SJSA1 (cell line): ENCODE measurements around the gene CNPY1. TPM values are rescaled to one million over a fixed set of nuclear protein-coding genes. Genes with fewer than 3 reads are reported as not detected.
"Not testable (repeated sequence)": the region's sequence is repeated elsewhere in the genome, so short reads cannot be mapped to it uniquely, and the experiment has no call there.

ENCODE experiments used
- DNase-seq, 2 experiments: peaks; one replicate each; pipeline ENCODE4 v3.0.0-alpha.2; 2015 to 2020; ENCODE audit warnings: low spot score in 2 of 2, low read depth in 1 of 2
- H3K27ac ChIP-seq: fragments of 250-450 bp; sonication (Bioruptor Pico); 2 replicates; pipeline ENCODE4 v1.5.1; 2020; ENCODE audit warnings: mild to moderate bottlenecking, moderate library complexity
- H3K27me3 ChIP-seq: fragments of 250-450 bp; sonication (Bioruptor Pico); replicated peaks from 2 replicates; pipeline ENCODE4 v1.5.1; 2020; ENCODE audit warnings: mild to moderate bottlenecking, moderate library complexity
- H3K36me3 ChIP-seq: fragments of 250-450 bp; sonication (Bioruptor Pico); 2 replicates; pipeline ENCODE4 v1.5.1; 2020; ENCODE audit warnings: mild to moderate bottlenecking
- H3K4me1 ChIP-seq: fragments of 250-450 bp; sonication (Bioruptor Pico); replicated peaks from 2 replicates; pipeline ENCODE4 v1.6.1; 2021; ENCODE audit warnings: mild to moderate bottlenecking
- H3K4me3 ChIP-seq: fragments of 250-450 bp; sonication (Bioruptor Pico); 2 replicates; pipeline ENCODE4 v1.5.1; 2020; ENCODE audit warnings: mild to moderate bottlenecking
- H3K9me3 ChIP-seq: fragments of 250-450 bp; sonication (Bioruptor Pico); replicated peaks from 2 replicates; pipeline ENCODE4 v1.5.1; 2020; ENCODE audit warnings: mild to moderate bottlenecking
- total RNA-seq: library from RNA; depleted of rRNA; stranded (reverse); fragments of >200 nt; shearing (Covaris generic); gene quantifications from 2 replicates; pipeline ENCODE4 v1.2.3, GENCODE V29; 2014

CNPY1 gene
- total RNA-seq, 1 experiment from 2014 or later: not detected

DNA sequence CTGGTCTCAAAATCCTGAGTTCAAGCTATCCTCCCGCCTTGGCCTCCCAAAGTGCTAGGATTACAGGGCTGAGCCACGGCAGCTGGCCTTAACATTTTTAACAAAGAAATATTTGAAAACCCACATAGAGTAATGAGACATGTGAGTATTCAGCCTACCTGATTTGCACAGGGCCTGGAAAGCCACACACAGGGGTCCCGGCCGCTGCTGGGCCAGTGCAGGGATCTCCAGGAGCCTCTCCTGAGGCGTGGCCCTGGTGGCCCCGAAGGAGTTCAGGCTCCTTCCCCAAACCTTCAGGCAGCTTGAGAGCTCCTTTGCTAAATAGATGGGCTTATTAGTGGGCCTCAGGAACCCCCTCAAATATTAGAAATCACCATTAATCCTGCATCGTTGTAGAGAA, 18.7 kb downstream of the CNPY1 start:
- no peaks in the 10 kb centered on the region for H3K36me3 ChIP-seq
- H3K27ac ChIP-seq: no peak overlapping the region
- H3K9me3 ChIP-seq: no peaks in the 10 kb centered on the region
- no peak overlapping the region for H3K4me3 ChIP-seq
- peaks cover 52% of the 10 kb centered on the region for H3K27me3 ChIP-seq
- no peaks in the 10 kb centered on the region for H3K4me1 ChIP-seq
- DNase-seq: peak in 1 of 2 experiments; percentile 10

GRCh38 chr7:155526225-155526624, 20.1 kb downstream of the CNPY1 start:
- Histone ChIP-seq H3K36me3 (no peaks in the 10 kb centered on the region), H3K27me3 (peaks cover 44% of the 10 kb centered on the region), H3K4me1 (no peaks in the 10 kb centered on the region), H3K9me3 (no peaks in the 10 kb centered on the region), H3K27ac (no peak overlapping the region), H3K4me3 (no peak overlapping the region)
- DNase-seq: no peak

GRCh38 chr7:155524018-155524556, 22.3 kb downstream of the CNPY1 start:
- Histone ChIP-seq H3K9me3 (no peaks in the 10 kb centered on the region), H3K27ac (no peak overlapping the region), H3K4me3 (no peak overlapping the region), H3K36me3 (no peaks in the 10 kb centered on the region), H3K27me3 (peaks cover 52% of the 10 kb centered on the region), H3K4me1 (no peaks in the 10 kb centered on the region)
- DNase-seq: no peak

GRCh38 chr7:155523168-155523675, 23.1 kb downstream of the CNPY1 start:
- Histone ChIP-seq H3K27me3 (peaks cover 58% of the 10 kb centered on the region), H3K27ac (no peak overlapping the region), H3K36me3 (no peaks in the 10 kb centered on the region), H3K9me3 (no peaks in the 10 kb centered on the region), H3K4me1 (no peaks in the 10 kb centered on the region), H3K4me3 (no peak overlapping the region)
- no peak for DNase-seq

DNA sequence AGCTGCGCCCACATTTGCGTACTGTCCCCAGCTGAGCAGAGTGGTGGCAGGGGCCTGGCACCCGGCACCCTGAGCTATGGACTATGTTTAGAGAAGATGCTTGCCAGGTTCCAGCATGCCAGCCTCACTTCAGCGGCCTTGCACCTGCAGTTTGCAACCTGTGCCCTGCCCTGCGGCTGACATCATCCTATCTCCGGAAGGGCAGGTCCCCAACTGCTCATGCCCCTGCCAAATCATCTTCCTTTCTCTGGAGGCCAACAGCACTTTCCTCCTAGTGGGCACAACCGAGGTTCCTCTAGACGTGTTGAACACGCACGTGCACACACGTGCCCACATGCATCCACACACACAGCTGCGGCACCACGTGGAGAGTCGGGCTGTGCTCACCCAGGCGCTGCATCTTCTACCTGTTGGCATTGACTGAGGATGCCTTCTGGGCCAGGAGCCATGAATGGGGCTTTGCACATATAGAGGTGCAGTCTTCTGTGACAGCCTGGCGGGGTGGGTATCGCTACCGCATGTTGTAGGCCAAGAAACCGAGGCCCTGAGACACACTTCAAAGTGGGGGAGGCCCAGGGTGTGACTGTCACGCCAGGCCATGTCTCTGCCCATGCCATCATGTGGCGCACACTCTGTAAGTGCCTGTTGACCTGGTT, 24.5 kb downstream of the CNPY1 start:
- H3K27ac ChIP-seq: no peak overlapping the region
- no peak overlapping the region for H3K4me3 ChIP-seq
- DNase-seq: no peak
- no peaks in the 10 kb centered on the region for H3K9me3 ChIP-seq
- H3K27me3 ChIP-seq: peaks cover 70% of the 10 kb centered on the region
- no peaks in the 10 kb centered on the region for H3K36me3 ChIP-seq
- no peaks in the 10 kb centered on the region for H3K4me1 ChIP-seq

GRCh38 chr7:155521007-155521742, 25.2 kb downstream of the CNPY1 start:
- H3K27ac ChIP-seq: no peak overlapping the region
- no peaks in the 10 kb centered on the region for H3K36me3 ChIP-seq
- H3K4me1 ChIP-seq: no peaks in the 10 kb centered on the region
- peaks cover 70% of the 10 kb centered on the region for H3K27me3 ChIP-seq
- no peak for DNase-seq
- H3K9me3 ChIP-seq: no peaks in the 10 kb centered on the region
- H3K4me3 ChIP-seq: no peak overlapping the region

GRCh38 chr7:155520114-155520513, 26.2 kb downstream of the CNPY1 start:
- H3K9me3 ChIP-seq: no peaks in the 10 kb centered on the region
- no peak overlapping the region for H3K4me3 ChIP-seq
- no peaks in the 10 kb centered on the region for H3K4me1 ChIP-seq
- H3K36me3 ChIP-seq: no peaks in the 10 kb centered on the region
- DNase-seq: no peak
- H3K27me3 ChIP-seq: peaks cover 66% of the 10 kb centered on the region
- no peak overlapping the region for H3K27ac ChIP-seq

DNA sequence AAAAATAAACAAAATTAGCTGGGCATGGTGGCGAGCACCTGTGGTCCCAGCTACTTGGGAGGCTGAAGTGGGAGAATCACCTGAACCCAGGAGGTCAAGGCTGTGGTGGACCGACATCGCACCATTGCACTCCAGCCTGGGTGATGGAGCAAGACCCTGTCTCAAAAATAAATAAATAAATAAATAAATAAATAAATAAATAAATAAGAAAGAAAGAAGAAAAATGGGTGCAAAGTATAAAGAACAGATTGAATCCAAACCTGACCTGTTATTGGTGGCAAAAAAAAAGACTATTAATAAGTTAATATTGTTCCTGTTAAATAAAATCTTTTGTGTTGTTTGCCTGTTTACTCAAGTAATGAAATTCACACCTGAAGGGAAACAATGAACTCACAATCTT, 27.0 kb downstream of the CNPY1 start:
- not testable (repeated sequence) for H3K27ac ChIP-seq, H3K9me3 ChIP-seq, H3K4me3 ChIP-seq, H3K4me1 ChIP-seq, H3K36me3 ChIP-seq, DNase-seq
- H3K27me3 ChIP-seq: peaks cover 71% of the 10 kb centered on the region

GRCh38 chr7:155518633-155519032, 27.7 kb downstream of the CNPY1 start:
- DNase-seq: no peak
- peaks cover 70% of the 10 kb centered on the region for H3K27me3 ChIP-seq
- no peaks in the 10 kb centered on the region for H3K4me1 ChIP-seq
- no peaks in the 10 kb centered on the region for H3K36me3 ChIP-seq
- H3K9me3 ChIP-seq: no peaks in the 10 kb centered on the region
- H3K27ac ChIP-seq: no peak overlapping the region
- H3K4me3 ChIP-seq: no peak overlapping the region

DNA sequence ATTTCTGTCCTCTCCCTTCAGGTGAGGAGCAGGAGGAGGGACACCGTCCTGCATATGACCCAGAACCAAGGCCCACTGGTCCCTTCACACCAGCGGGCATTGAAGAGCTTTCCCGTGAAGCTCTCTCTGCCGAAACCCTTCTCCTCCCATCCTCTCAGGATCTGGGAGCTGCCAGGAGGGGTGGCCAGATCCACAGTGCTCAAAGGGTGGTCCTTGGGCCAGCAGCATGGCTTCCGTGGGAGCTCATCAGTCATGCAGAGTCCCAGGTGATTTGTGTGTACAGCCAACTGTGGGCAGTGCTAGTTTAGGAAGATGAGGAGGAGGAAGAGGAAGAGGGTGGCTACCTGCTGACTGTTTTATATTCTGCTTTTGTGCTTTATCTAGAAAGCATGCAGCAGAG, 28.4 kb downstream of the CNPY1 start:
- Histone ChIP-seq H3K36me3 (no peaks in the 10 kb centered on the region), H3K4me3 (no peak overlapping the region), H3K27me3 (peaks cover 71% of the 10 kb centered on the region), H3K9me3 (no peaks in the 10 kb centered on the region), H3K4me1 (no peaks in the 10 kb centered on the region), H3K27ac (no peak overlapping the region)
- DNase-seq: no peak

DNA sequence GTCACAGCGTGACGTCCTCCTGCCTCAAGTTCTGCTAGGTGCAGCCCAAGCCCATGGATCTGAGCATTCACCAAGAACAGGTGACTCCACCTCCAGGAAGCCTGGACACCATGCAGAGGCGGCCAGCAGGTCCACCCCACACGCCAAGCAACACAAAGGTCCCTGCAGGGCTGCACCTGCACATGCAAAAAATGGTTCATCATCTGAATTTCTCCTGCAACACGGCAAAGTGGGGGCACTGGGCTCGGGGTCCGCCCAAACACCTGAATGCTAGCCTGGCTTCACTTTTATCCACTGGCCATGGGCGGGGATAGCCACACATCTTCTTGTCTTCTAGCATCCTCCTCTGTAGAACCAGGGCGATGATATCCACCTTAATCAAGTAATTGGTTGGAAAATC, 28.9 kb downstream of the CNPY1 start:
- peaks cover 74% of the 10 kb centered on the region for H3K27me3 ChIP-seq
- H3K4me1 ChIP-seq: no peaks in the 10 kb centered on the region
- no peaks in the 10 kb centered on the region for H3K9me3 ChIP-seq
- no peak for DNase-seq
- no peaks in the 10 kb centered on the region for H3K36me3 ChIP-seq
- no peak overlapping the region for H3K4me3 ChIP-seq
- no peak overlapping the region for H3K27ac ChIP-seq

DNA sequence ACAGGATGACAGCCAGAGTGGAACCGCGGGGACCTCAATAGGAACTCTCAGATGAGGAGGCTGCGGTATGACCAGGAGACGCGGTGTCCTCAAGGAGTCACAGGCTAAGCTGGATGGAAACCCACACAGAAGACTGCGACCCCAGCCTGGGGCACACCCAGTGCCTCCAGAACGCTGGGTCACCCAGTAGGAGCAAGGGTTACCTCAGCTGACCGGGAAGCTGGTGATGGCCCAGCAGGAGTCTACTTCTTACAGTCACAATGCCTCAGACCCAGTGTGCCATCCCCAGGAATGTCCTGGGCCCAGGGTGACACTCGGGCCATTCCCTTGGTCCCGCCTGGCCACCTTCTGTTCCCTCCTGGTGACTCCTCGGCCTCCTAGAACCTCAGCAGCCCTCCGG, 29.9 kb downstream of the CNPY1 start:
- peaks cover 79% of the 10 kb centered on the region for H3K27me3 ChIP-seq

DNA sequence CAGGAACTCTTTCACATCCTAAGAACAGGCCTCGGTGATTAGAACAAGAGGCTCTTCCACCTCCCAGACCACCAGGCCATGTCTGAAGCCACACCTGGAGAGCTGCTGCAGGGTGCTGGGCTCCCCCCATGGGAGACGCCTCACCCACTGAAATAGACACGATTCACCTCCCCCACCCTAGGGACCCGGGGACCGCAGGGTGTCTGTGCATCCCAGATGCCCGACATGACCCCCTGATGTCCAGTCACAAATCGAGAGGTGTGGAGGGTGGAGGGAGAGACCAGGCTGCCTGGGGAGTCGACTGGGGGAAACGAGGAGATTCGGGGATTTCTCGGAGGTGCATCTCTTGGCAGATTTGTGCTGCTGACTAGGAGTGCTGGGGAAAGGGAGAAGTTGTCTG, 31.0 kb downstream of the CNPY1 start:
- no peaks in the 10 kb centered on the region for H3K4me1 ChIP-seq
- H3K9me3 ChIP-seq: no peaks in the 10 kb centered on the region
- peaks cover 81% of the 10 kb centered on the region for H3K27me3 ChIP-seq
- no peak overlapping the region for H3K4me3 ChIP-seq
- no peaks in the 10 kb centered on the region for H3K36me3 ChIP-seq
- H3K27ac ChIP-seq: no peak overlapping the region
- no peak for DNase-seq

More for the DNA sequence above, 29.9 kb downstream of the CNPY1 start:
- H3K4me1 ChIP-seq: no peaks in the 10 kb centered on the region
- DNase-seq: no peak
- no peaks in the 10 kb centered on the region for H3K9me3 ChIP-seq
- no peak overlapping the region for H3K4me3 ChIP-seq
- H3K36me3 ChIP-seq: no peaks in the 10 kb centered on the region
- H3K27ac ChIP-seq: no peak overlapping the region

- Histone ChIP-seq H3K27ac (no peak overlapping the region), H3K4me1 (no peaks in the 10 kb centered on the region), H3K9me3 (no peaks in the 10 kb centered on the region), H3K4me3 (no peak overlapping the region), H3K36me3 (no peaks in the 10 kb centered on the region), H3K27me3 (peaks cover 85% of the 10 kb centered on the region)
- DNase-seq: no peak
Measured at GRCh38 chr7:155514296-155514695, 32.1 kb downstream of the CNPY1 start.
